OCI-LY7 (cell line): Measurements from ENCODE around the gene NOP9. TPM values are rescaled to one million over a fixed set of nuclear protein-coding genes. Genes with fewer than 3 reads are reported as not detected.

ENCODE experiments used
- BruUV-seq: library from RNA; stranded (reverse); fragments of 400-500 nt; replicated peaks from 2 replicates; lab custom pipeline; 2021; lab: Mats Ljungman, UMichigan
- CTCF ChIA-PET: fragments of 300-600 bp; sonication (Branson Sonifier 250); formaldehyde crosslinking; loops from one replicate; lab custom pipeline; 2022; ENCODE audit warnings: antibody characterized with exemption; ENCODE audit not compliant: unreplicated experiment; lab: Charles Lee
- POLR2A ChIA-PET: fragments of 300-600 bp; sonication (Branson Sonifier 250); formaldehyde crosslinking; loops from one replicate; lab custom pipeline; 2022; ENCODE audit warnings: antibody characterized with exemption; lab: Charles Lee
- DNase-seq: peaks from one replicate; pipeline ENCODE4 v3.0.0-alpha.2; 2015; ENCODE audit warnings: low spot score
- H2AFZ ChIP-seq: fragments of 200-600 bp; sonication (generic), shearing (Covaris generic); 2 replicates; pipeline ENCODE4 v1.6.1; 2014; ENCODE audit warnings: mild to moderate bottlenecking, antibody characterized with exemption, low read length, moderate library complexity
- H3K27ac ChIP-seq: fragments of 200-600 bp; sonication (generic); 2 replicates; pipeline ENCODE4 v1.5.1; 2014; ENCODE audit warnings: mixed run types, low read depth, mild to moderate bottlenecking, moderate library complexity, low read length, inconsistent platforms; ENCODE audit not compliant: poor library complexity, severe bottlenecking
- H3K36me3 ChIP-seq: fragments of 200-600 bp; sonication (generic); 2 replicates; pipeline ENCODE4 v1.6.1; 2014; ENCODE audit warnings: mild to moderate bottlenecking, antibody characterized with exemption, low read length, moderate library complexity, mixed read lengths; ENCODE audit not compliant: insufficient read depth
- H3K4me1 ChIP-seq: fragments of 200-600 bp; sonication (generic); 2 replicates; pipeline ENCODE4 v1.5.1; 2014; ENCODE audit warnings: mild to moderate bottlenecking, low read length; ENCODE audit not compliant: insufficient read depth, poor library complexity, severe bottlenecking
- H3K4me2 ChIP-seq: fragments of 200-600 bp; sonication (generic); 2 replicates; pipeline ENCODE4 v1.6.1; 2014; ENCODE audit warnings: mild to moderate bottlenecking, low read length
- H3K4me3 ChIP-seq: fragments of 200-600 bp; sonication (generic); 2 replicates; pipeline ENCODE4 v1.5.1; 2014; ENCODE audit warnings: mild to moderate bottlenecking, low read depth, low read length; ENCODE audit not compliant: poor library complexity, severe bottlenecking
- H3K79me2 ChIP-seq: fragments of 200-600 bp; sonication (generic); 2 replicates; pipeline ENCODE4 v1.6.1; 2016; ENCODE audit warnings: low read depth, mild to moderate bottlenecking, low read length, moderate library complexity, mixed read lengths; ENCODE audit not compliant: insufficient read depth
- H3K9me2 ChIP-seq: fragments of 200-600 bp; sonication (generic); 2 replicates; pipeline ENCODE4 v1.6.1; 2016; ENCODE audit warnings: mild to moderate bottlenecking, low read length, mixed read lengths; ENCODE audit not compliant: insufficient read depth
- H3K9me3 ChIP-seq: fragments of 200-600 bp; sonication (generic); 2 replicates; pipeline ENCODE4 v1.6.1; 2014; ENCODE audit warnings: mild to moderate bottlenecking, mixed run types, low read length, mixed read lengths
- H4K20me1 ChIP-seq: fragments of 200-600 bp; sonication (generic); 2 replicates; pipeline ENCODE4 v1.6.1; 2014; ENCODE audit warnings: mild to moderate bottlenecking, antibody characterized with exemption, low read length, moderate library complexity, mixed read lengths; ENCODE audit not compliant: insufficient read depth
- CTCF ChIP-seq: fragments of 200-600 bp; sonication (generic); conservative IDR thresholded peaks from 2 replicates; pipeline ENCODE4 v1.5.1; 2014; ENCODE audit warnings: mild to moderate bottlenecking, antibody characterized with exemption, low read length, moderate library complexity, mixed read lengths
- EZH2phosphoT487 ChIP-seq: fragments of 200-600 bp; sonication (generic); IDR thresholded peaks from 2 replicates; pipeline ENCODE4 v1.6.1; 2018; ENCODE audit warnings: low read depth, borderline replicate concordance, mild to moderate bottlenecking, mixed run types, antibody characterized with exemption, low read length, moderate library complexity, mixed read lengths
- intact Hi-C: fragments of 100-400 bp; cut with micrococcal nuclease; formaldehyde crosslinking; loops from one replicate; pipeline ENCODE4 v1.10.0; 2022; ENCODE audit not compliant: unreplicated experiment
- total RNA-seq, 2 experiments: library from RNA; depleted of rRNA in 1 of 2; stranded (reverse); fragments of >200 nt in 1 of 2; shearing (Covaris generic) in 1 of 2; gene quantifications; 2 replicates each; pipeline ENCODE4 v1.2.3, GENCODE V29; 2014 to 2022

Gene NOP9
- total RNA-seq, 2 experiments from 2014 or later: 33.2 to 52.6 TPM

GRCh38 chr14:24264298-24264697 is 35.4 kb upstream of the NOP9 start:
- Histone ChIP-seq H3K27ac (no peak overlapping the region), H2AFZ (no peak overlapping the region), H3K36me3 (no peaks in the 10 kb centered on the region), H3K4me1 (peaks cover 12% of the 10 kb centered on the region), H3K9me2 (no peaks in the 10 kb centered on the region), H3K4me2 (no peak overlapping the region; the same call in 1 of the 2 replicates), H3K9me3 (no peaks in the 10 kb centered on the region), H3K4me3 (no peak overlapping the region), H3K79me2 (no peaks in the 10 kb centered on the region), H4K20me1 (no peaks in the 10 kb centered on the region)
- intact Hi-C loops: no loop called here
- CTCF ChIA-PET: no interaction called here
- no TSS peak for BruUV-seq
- POLR2A ChIA-PET: no interaction called here
- no peak for TF ChIP-seq CTCF
- TF ChIP-seq EZH2phosphoT487: no peak
- peak; percentile 27 for DNase-seq

GRCh38 chr14:24266344-24267244 is 33.1 kb upstream of the NOP9 start:
- Histone ChIP-seq H3K9me2 (no peaks in the 10 kb centered on the region), H3K79me2 (no peaks in the 10 kb centered on the region), H3K9me3 (no peaks in the 10 kb centered on the region), H3K4me3 (no peak overlapping the region), H2AFZ (no peak overlapping the region), H3K27ac (no peak overlapping the region), H3K4me2 (no peak overlapping the region), H3K36me3 (no peaks in the 10 kb centered on the region), H4K20me1 (no peaks in the 10 kb centered on the region), H3K4me1 (peaks cover 18% of the 10 kb centered on the region)
- POLR2A ChIA-PET: interaction anchor here (0.6 kb wide), 1 partner anchor 140 kb away, joined by 3 read pairs; no protein-coding TSS in a partner anchor
- BruUV-seq: no TSS peak
- intact Hi-C loops: no loop called here
- TF ChIP-seq EZH2phosphoT487 (no peak), CTCF (no peak)
- DNase-seq: no peak
- CTCF ChIA-PET: no interaction called here

- no peaks in the 10 kb centered on the region for H3K9me3 ChIP-seq
- ChIA-PET CTCF (no interaction called here), POLR2A (no interaction called here)
- H4K20me1 ChIP-seq: no peaks in the 10 kb centered on the region
- H3K9me2 ChIP-seq: no peaks in the 10 kb centered on the region
- H2AFZ ChIP-seq: no peak overlapping the region
- TF ChIP-seq CTCF: no peak
- no peak for TF ChIP-seq EZH2phosphoT487
- no peak overlapping the region for H3K4me3 ChIP-seq
- H3K4me2 ChIP-seq: no peak overlapping the region
- intact Hi-C loops: no loop called here
- H3K79me2 ChIP-seq: no peaks in the 10 kb centered on the region
- DNase-seq: no peak
- peaks cover 28% of the 10 kb centered on the region for H3K4me1 ChIP-seq
- no peak overlapping the region for H3K27ac ChIP-seq
- no TSS peak for BruUV-seq
- no peaks in the 10 kb centered on the region for H3K36me3 ChIP-seq
These were observed 32.1 kb upstream of the NOP9 start for GRCh38 chr14:24267516-24267915.
